ENCODE results near the gene SMURF2.

DNA sequence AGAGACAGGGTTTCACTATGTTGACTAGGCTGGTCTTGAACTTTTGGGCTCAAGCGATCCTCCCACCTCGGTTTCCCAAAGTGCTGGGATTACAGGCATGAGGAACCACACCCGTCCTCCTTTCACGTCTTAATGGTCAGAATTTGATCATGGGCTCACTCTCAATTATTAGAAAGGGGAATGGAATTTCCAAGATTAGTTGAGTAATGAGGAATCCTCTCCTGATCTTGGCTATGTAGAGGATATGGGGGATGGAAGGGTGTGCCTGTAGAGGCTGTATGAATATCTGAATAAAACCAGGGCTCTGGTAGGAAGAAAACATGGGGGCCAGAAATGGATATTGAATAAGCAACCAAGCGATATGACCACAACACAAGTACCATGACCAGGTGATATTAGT lies 25.9 kb upstream of the SMURF2 start:
- no peak for TF ChIP-seq POLR2AphosphoS5 (IDR thresholded peaks at IDR 0.05; ENCODE audit: low read depth, low read length)
- no peak for TF ChIP-seq SIN3A (IDR thresholded peaks at IDR 0.05; ENCODE audit: borderline replicate concordance, insufficient read depth, low read length)
- no peak for TF ChIP-seq REST (IDR thresholded peaks at IDR 0.05; ENCODE audit: insufficient read depth in 1 of 2, low read depth in 2 of 2, low read length in 2 of 2)
- no peak for TF ChIP-seq TAF1 (IDR thresholded peaks at IDR 0.05; ENCODE audit: borderline replicate concordance, insufficient read depth, low read length)
- no peak for TF ChIP-seq FOXP2 (optimal IDR thresholded peaks at IDR 0.05; ENCODE audit: borderline replicate concordance, extremely low read depth, extremely low read length, insufficient read depth)
